ENCODE results near the gene TASP1. TPM values are rescaled to one million over a fixed set of nuclear protein-coding genes. Genes with fewer than 3 reads are reported as not detected.

Gene TASP1
- total and polyA plus RNA-seq, 10 of the 15 experiments (the other 5 are each of a cell fraction or from before 2014, with no cell fraction given): 7.4 to 17.8 (median 10.5) TPM

DNA sequence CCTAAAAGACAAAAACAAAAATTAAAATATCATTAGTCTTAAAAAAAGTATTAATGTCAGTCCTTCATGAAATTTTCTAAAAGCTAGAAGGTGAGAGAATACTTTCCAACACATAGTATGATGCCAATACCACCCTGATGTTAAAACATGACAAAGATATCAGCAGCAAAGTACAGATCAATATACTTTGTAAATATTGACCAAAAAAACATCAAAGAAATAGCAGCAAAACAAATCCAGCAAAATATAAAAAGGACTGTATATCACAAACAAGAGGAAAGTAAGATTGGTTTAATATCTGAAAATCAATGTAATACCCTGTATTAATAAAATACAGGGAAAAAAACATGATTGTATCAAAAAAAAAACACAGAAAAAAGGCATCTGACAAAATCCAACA is 51.4 kb downstream of the TASP1 start:
- no peak overlapping the region for H3K9ac ChIP-seq (ENCODE audit: control insufficient read depth, insufficient read depth, low read length)
- no peak for ATAC-seq
- SMC1A ChIA-PET (ENCODE audit: uncharacterized antibody, unreplicated experiment): no interaction called here
- FAIRE-seq: no peak
- no peaks in the 10 kb centered on the region; a peak in 1 of 4 replicates for H3K36me3 ChIP-seq (ENCODE audit: control insufficient read depth in 2 of 2, insufficient read depth in 2 of 2, low read length in 1 of 2)
- no peaks in the 10 kb centered on the region for H3K4me1 ChIP-seq (ENCODE audit: control insufficient read depth, insufficient read depth, low read length)
- DNase-seq (ENCODE audit: low read depth, low spot score): no peak
- intact Hi-C loops (cut with micrococcal nuclease; ENCODE audit: unreplicated experiment) (no loop called here), in situ Hi-C loops (cut with MboI) (no loop called here)
- BruUV-seq (replicated peaks): no TSS peak
- no peak for TF ChIP-seq MTA3 (IDR thresholded peaks at IDR 0.05; ENCODE audit: borderline replicate concordance, low read length)
- no peak for TF ChIP-seq IKZF1 (conservative IDR thresholded peaks at IDR 0.05)
- RAD21 ChIA-PET (ENCODE audit: unreplicated experiment): no interaction called here
- H3K27me3 ChIP-seq (replicated peaks in 1 of 2; ENCODE audit: control insufficient read depth in 2 of 2, insufficient read depth in 2 of 2, low read length in 1 of 2): no peaks in the 10 kb centered on the region
- no peak overlapping the region for H2AFZ ChIP-seq (ENCODE audit: control insufficient read depth, low read depth, low read length)
- H3K79me2 ChIP-seq (ENCODE audit: control insufficient read depth, insufficient read depth, low read length): no peaks in the 10 kb centered on the region
- CTCF ChIA-PET: no interaction called here
- H3K4me2 ChIP-seq (ENCODE audit: control insufficient read depth, insufficient read depth): no peak overlapping the region
- H3K27ac ChIP-seq (ENCODE audit: control insufficient read depth, insufficient read depth): no peak overlapping the region
- H4K20me1 ChIP-seq (ENCODE audit: control insufficient read depth, insufficient read depth): no peaks in the 10 kb centered on the region
- POLR2A ChIA-PET: no interaction called here
- H3K9me3 ChIP-seq (replicated peaks; ENCODE audit: control insufficient read depth, insufficient read depth, low read length): peaks cover 1% of the 10 kb centered on the region; the same call in 2 of the 3 replicates
- no peak overlapping the region for H3K4me3 ChIP-seq

DNA sequence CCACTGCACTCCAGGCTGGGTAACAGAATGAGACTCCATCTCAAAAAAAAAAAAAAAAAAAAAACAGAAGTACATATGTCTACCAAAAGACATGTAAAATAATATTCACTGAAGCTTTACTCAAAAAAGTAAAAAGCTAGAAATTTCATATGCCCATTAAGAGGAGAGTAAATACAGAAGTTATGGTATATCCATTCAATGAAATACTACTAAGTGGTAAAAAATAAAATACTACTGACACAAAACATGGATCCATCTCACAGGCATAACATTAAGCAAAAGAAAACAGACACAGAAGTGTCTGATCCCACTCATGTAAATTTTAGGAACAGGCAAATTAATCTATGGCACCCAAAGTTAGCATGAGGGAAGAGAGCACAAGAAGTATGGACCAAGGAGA is 52.6 kb downstream of the TASP1 start:
- ChIA-PET CTCF (no interaction called here), POLR2A (no interaction called here), RAD21 (ENCODE audit: unreplicated experiment) (no interaction called here), SMC1A (ENCODE audit: uncharacterized antibody, unreplicated experiment) (no interaction called here)
- no peaks in the 10 kb centered on the region for H4K20me1 ChIP-seq (ENCODE audit: control insufficient read depth, insufficient read depth)
- TF ChIP-seq USF2 (IDR thresholded peaks at IDR 0.05; ENCODE audit: borderline replicate concordance, low read depth, low read length): no peak
- TF ChIP-seq ZBTB33 (IDR thresholded peaks at IDR 0.05): no peak
- TF ChIP-seq CHD4 (IDR thresholded peaks at IDR 0.05): no peak
- no peak for TF ChIP-seq SMAD1 (IDR thresholded peaks at IDR 0.05; ENCODE audit: low read depth, partially characterized antibody)
- TF ChIP-seq STAT3 (IDR thresholded peaks at IDR 0.05; ENCODE audit: low read depth, low read length): no peak
- TF ChIP-seq TARDBP (IDR thresholded peaks at IDR 0.05; ENCODE audit: borderline replicate concordance): no peak
- TF ChIP-seq KAT2A (conservative IDR thresholded peaks at IDR 0.05; ENCODE audit: control insufficient read depth, low read depth, low read length): no peak
- no peak for TF ChIP-seq SIX5 (IDR thresholded peaks at IDR 0.05; ENCODE audit: low read depth, low read length, severe bottlenecking)
- TF ChIP-seq YY1 (IDR thresholded peaks at IDR 0.05; ENCODE audit: low read depth, low read length): no peak
- TF ChIP-seq, protein P1, sequence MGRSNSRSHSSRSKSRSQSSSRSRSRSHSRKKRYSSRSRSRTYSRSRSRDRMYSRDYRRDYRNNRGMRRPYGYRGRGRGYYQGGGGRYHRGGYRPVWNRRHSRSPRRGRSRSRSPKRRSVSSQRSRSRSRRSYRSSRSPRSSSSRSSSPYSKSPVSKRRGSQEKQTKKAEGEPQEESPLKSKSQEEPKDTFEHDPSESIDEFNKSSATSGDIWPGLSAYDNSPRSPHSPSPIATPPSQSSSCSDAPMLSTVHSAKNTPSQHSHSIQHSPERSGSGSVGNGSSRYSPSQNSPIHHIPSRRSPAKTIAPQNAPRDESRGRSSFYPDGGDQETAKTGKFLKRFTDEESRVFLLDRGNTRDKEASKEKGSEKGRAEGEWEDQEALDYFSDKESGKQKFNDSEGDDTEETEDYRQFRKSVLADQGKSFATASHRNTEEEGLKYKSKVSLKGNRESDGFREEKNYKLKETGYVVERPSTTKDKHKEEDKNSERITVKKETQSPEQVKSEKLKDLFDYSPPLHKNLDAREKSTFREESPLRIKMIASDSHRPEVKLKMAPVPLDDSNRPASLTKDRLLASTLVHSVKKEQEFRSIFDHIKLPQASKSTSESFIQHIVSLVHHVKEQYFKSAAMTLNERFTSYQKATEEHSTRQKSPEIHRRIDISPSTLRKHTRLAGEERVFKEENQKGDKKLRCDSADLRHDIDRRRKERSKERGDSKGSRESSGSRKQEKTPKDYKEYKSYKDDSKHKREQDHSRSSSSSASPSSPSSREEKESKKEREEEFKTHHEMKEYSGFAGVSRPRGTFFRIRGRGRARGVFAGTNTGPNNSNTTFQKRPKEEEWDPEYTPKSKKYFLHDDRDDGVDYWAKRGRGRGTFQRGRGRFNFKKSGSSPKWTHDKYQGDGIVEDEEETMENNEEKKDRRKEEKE (IDR thresholded peaks at IDR 0.05): no peak
- no peaks in the 10 kb centered on the region for H3K4me1 ChIP-seq (ENCODE audit: control insufficient read depth, insufficient read depth, low read length)
- H3K27me3 ChIP-seq (replicated peaks in 1 of 2; ENCODE audit: control insufficient read depth in 2 of 2, insufficient read depth in 2 of 2, low read length in 1 of 2): no peaks in the 10 kb centered on the region
- no peak for ATAC-seq
- intact Hi-C loops (cut with micrococcal nuclease; ENCODE audit: unreplicated experiment): no loop called here
- no peaks in the 10 kb centered on the region for H3K79me2 ChIP-seq (ENCODE audit: control insufficient read depth, insufficient read depth, low read length)
- FAIRE-seq: no peak
- in situ Hi-C loops (cut with MboI): no loop called here
- no peak overlapping the region for H2AFZ ChIP-seq (ENCODE audit: control insufficient read depth, low read depth, low read length)
- no peak overlapping the region for H3K9ac ChIP-seq (ENCODE audit: control insufficient read depth, insufficient read depth, low read length)
- no peak for DNase-seq (ENCODE audit: low read depth, low spot score)
- H3K27ac ChIP-seq (ENCODE audit: control insufficient read depth, insufficient read depth): no peak overlapping the region
- no peak overlapping the region for H3K4me3 ChIP-seq
- H3K4me2 ChIP-seq (ENCODE audit: control insufficient read depth, insufficient read depth): no peak overlapping the region
- H3K36me3 ChIP-seq (ENCODE audit: control insufficient read depth in 2 of 2, insufficient read depth in 2 of 2, low read length in 1 of 2): no peaks in the 10 kb centered on the region; a peak in 1 of 4 replicates
- peaks cover 1% of the 10 kb centered on the region; the same call in 2 of the 3 replicates for H3K9me3 ChIP-seq (replicated peaks; ENCODE audit: control insufficient read depth, insufficient read depth, low read length)
- no TSS peak for BruUV-seq (replicated peaks)

Measured in GM12878 (cell line).